GM23338 (cell line): ENCODE data around the gene NPM1. TPM values are rescaled to one million over a fixed set of nuclear protein-coding genes. Genes with fewer than 3 reads are reported as not detected.
"Not testable (repeated sequence)": the region's sequence is repeated elsewhere in the genome, so short reads cannot be mapped to it uniquely, and the experiment has no call there.

Source experiments
- ATAC-seq: fragments of 200-7000 bp; cut with Tn5 transposase; 3 replicates; pipeline ENCODE4 v1.9.1; 2020
- DNase-seq: peaks from one replicate; pipeline ENCODE4 v3.0.0-alpha.2; 2015; ENCODE audit warnings: low spot score
- H2AFZ ChIP-seq: fragments of 200-600 bp; sonication (generic); 2 replicates; pipeline ENCODE4 v1.8.0; 2016; ENCODE audit warnings: antibody characterized with exemption, mild to moderate bottlenecking, moderate library complexity
- H3F3A ChIP-seq: fragments of 200-600 bp; sonication (generic); replicated peaks from 2 replicates; pipeline ENCODE4 v1.8.0; 2017; ENCODE audit warnings: antibody characterized with exemption, mixed run types, low read depth
- H3K27ac ChIP-seq: fragments of 200-600 bp; sonication (generic); 2 replicates; pipeline ENCODE4 v1.6.1; 2016; ENCODE audit warnings: low read depth
- H3K27me3 ChIP-seq: fragments of 200-600 bp; sonication (generic); 2 replicates; pipeline ENCODE4 v1.8.0; 2016; ENCODE audit warnings: mild to moderate bottlenecking, mixed run types, moderate library complexity; ENCODE audit not compliant: insufficient read depth
- H3K36me3 ChIP-seq: fragments of 200-600 bp; sonication (generic); 2 replicates; pipeline ENCODE4 v1.8.0; 2016; ENCODE audit warnings: mild to moderate bottlenecking; ENCODE audit not compliant: insufficient read depth
- H3K4me1 ChIP-seq: fragments of 200-600 bp; sonication (generic); 2 replicates; pipeline ENCODE4 v1.8.0; 2016; ENCODE audit warnings: mild to moderate bottlenecking, moderate library complexity; ENCODE audit not compliant: insufficient read depth
- H3K4me2 ChIP-seq: fragments of 200-600 bp; sonication (generic); 2 replicates; pipeline ENCODE4 v1.7.1; 2017; ENCODE audit warnings: mixed run types
- H3K4me3 ChIP-seq: fragments of 200-600 bp; sonication (generic); 2 replicates; pipeline ENCODE4 v1.6.1; 2016; ENCODE audit warnings: mixed run types
- H3K79me2 ChIP-seq: fragments of 200-600 bp; sonication (generic); replicated peaks from 2 replicates; pipeline ENCODE4 v1.8.0; 2017; ENCODE audit warnings: mild to moderate bottlenecking; ENCODE audit not compliant: insufficient read depth
- H3K9me2 ChIP-seq: fragments of 200-600 bp; sonication (generic); 2 replicates; pipeline ENCODE4 v1.8.0; 2017; ENCODE audit not compliant: insufficient read depth
- H4K20me1 ChIP-seq: fragments of 200-600 bp; sonication (generic); replicated peaks from 2 replicates; pipeline ENCODE4 v1.8.0; 2017; ENCODE audit warnings: mild to moderate bottlenecking; ENCODE audit not compliant: insufficient read depth
- H3K27ac Mint-ChIP-seq: 2 replicates; pipeline ENCODE4 v1.8.0; 2020; ENCODE audit warnings: inconsistent platforms, mild to moderate bottlenecking, moderate library complexity, mixed read lengths
- H3K27me3 Mint-ChIP-seq: 3 replicates; pipeline ENCODE4 v1.8.0; 2022; ENCODE audit warnings: low read depth, mild to moderate bottlenecking, moderate library complexity, mixed read lengths, inconsistent platforms; ENCODE audit not compliant: insufficient read depth, poor library complexity
- H3K36me3 Mint-ChIP-seq: 3 replicates; pipeline ENCODE4 v1.8.0; 2021; ENCODE audit warnings: low read depth, mild to moderate bottlenecking, inconsistent platforms, moderate library complexity, mixed read lengths
- H3K4me1 Mint-ChIP-seq: 3 replicates; pipeline ENCODE4 v1.8.0; 2020; ENCODE audit warnings: mild to moderate bottlenecking, inconsistent platforms, mixed read lengths
- H3K4me3 Mint-ChIP-seq: 3 replicates; pipeline ENCODE4 v1.8.0; 2021; ENCODE audit warnings: moderate library complexity, mild to moderate bottlenecking, inconsistent platforms, mixed read lengths
- H3K9me3 Mint-ChIP-seq: 3 replicates; pipeline ENCODE4 v1.8.0; 2020; ENCODE audit warnings: moderate library complexity, mild to moderate bottlenecking, inconsistent platforms, mixed read lengths
- ETS1 ChIP-seq: IDR thresholded peaks from 2 replicates; pipeline ENCODE4 v1.6.1; 2016; ENCODE audit warnings: antibody characterized with exemption
- EZH2 ChIP-seq: fragments of 200-600 bp; sonication (generic); IDR thresholded peaks from one replicate; pipeline ENCODE4 v1.8.0; 2017; ENCODE audit warnings: antibody characterized with exemption, mild to moderate bottlenecking, low read depth; ENCODE audit not compliant: unreplicated experiment
- EZH2phosphoT487 ChIP-seq: fragments of 200-600 bp; sonication (generic); IDR thresholded peaks from one replicate; pipeline ENCODE4 v1.8.1; 2018; ENCODE audit warnings: antibody characterized with exemption; ENCODE audit not compliant: unreplicated experiment
- JUNB ChIP-seq: IDR thresholded peaks from one replicate; pipeline ENCODE4 v1.6.1; 2016; ENCODE audit warnings: antibody characterized with exemption; ENCODE audit not compliant: unreplicated experiment
- NANOG ChIP-seq: IDR thresholded peaks from 2 replicates; pipeline ENCODE4 v1.6.1; 2016; ENCODE audit warnings: antibody characterized with exemption, borderline replicate concordance
- STAT1 ChIP-seq: IDR thresholded peaks from one replicate; pipeline ENCODE4 v1.6.1; 2016; ENCODE audit warnings: antibody characterized with exemption; ENCODE audit not compliant: unreplicated experiment
- ZNF114 ChIP-seq: fragments of 250-450 bp; sonication (Bioruptor Pico); IDR thresholded peaks from 2 replicates; pipeline ENCODE4 v1.5.0; 2020; ENCODE audit warnings: mild to moderate bottlenecking, moderate library complexity
- ZNF331 ChIP-seq: fragments of 250-450 bp; sonication (Bioruptor Pico); IDR thresholded peaks from 2 replicates; pipeline ENCODE4 v1.5.0; 2020; ENCODE audit warnings: low read depth, mild to moderate bottlenecking, moderate library complexity
- ZNF462 ChIP-seq: fragments of 250-450 bp; sonication (Bioruptor Pico); IDR thresholded peaks from 2 replicates; pipeline ENCODE4 v1.5.0; 2020; ENCODE audit warnings: mild to moderate bottlenecking, moderate library complexity
- polyA plus RNA-seq: library from polyadenylated mRNA; unstranded; fragments of >200 nt; fragmentation: Nextera tagmentation; extraction: Ambion mirVana; gene quantifications from 2 replicates; pipeline ENCODE4 v1.2.1, GENCODE V29; 2016
- total RNA-seq: library from RNA; depleted of rRNA; stranded (reverse); fragments of >200 nt; shearing (Covaris generic); gene quantifications from 2 replicates; pipeline ENCODE4 v1.2.3, GENCODE V29; 2014

Gene NPM1
- total and polyA plus RNA-seq, 2 experiments from 2014 or later: 3,739 to 5,242 TPM

GRCh38 chr5:171361151-171361550, 26.5 kb upstream of the NPM1 start:
- ATAC-seq, H3K4me1 ChIP-seq, H3K36me3 Mint-ChIP-seq, H3K27me3 Mint-ChIP-seq, H2AFZ ChIP-seq, H3K4me3 ChIP-seq, DNase-seq, H3K4me1 Mint-ChIP-seq, H3K27me3 ChIP-seq, H3K4me2 ChIP-seq, H3K79me2 ChIP-seq, H3K9me2 ChIP-seq, H3K27ac ChIP-seq, H3F3A ChIP-seq, H3K4me3 Mint-ChIP-seq, H4K20me1 ChIP-seq, H3K36me3 ChIP-seq, H3K9me3 Mint-ChIP-seq: not testable (repeated sequence)
- H3K27ac Mint-ChIP-seq: peak overlapping the region; percentile 15; the same call in 1 of the 2 replicates

GRCh38 chr5:171363249-171363648, 24.4 kb upstream of the NPM1 start:
- not testable (repeated sequence) for ATAC-seq, H3K27me3 ChIP-seq, H3K27me3 Mint-ChIP-seq

GRCh38 chr5:171363846-171364245, 23.8 kb upstream of the NPM1 start:
- H3K27ac ChIP-seq: no peak overlapping the region
- Mint-ChIP-seq H3K27ac (no peak overlapping the region), H3K27me3 (peaks cover 2% of the 10 kb centered on the region), H3K4me1 (peaks cover 4% of the 10 kb centered on the region; the same call in 1 of the 3 replicates), H3K9me3 (no peaks in the 10 kb centered on the region), H3K36me3 (no peaks in the 10 kb centered on the region), H3K4me3 (no peak overlapping the region)
- no peak for DNase-seq
- no peaks in the 10 kb centered on the region for H4K20me1 ChIP-seq
- H3K79me2 ChIP-seq: no peaks in the 10 kb centered on the region
- no peak for ATAC-seq
- H3K36me3 ChIP-seq: no peaks in the 10 kb centered on the region
- no peak overlapping the region for H2AFZ ChIP-seq
- H3K9me2 ChIP-seq: no peaks in the 10 kb centered on the region
- no peaks in the 10 kb centered on the region for H3F3A ChIP-seq
- H3K27me3 ChIP-seq: no peaks in the 10 kb centered on the region
- H3K4me3 ChIP-seq: no peak overlapping the region
- H3K4me1 ChIP-seq: no peaks in the 10 kb centered on the region
- no peak overlapping the region for H3K4me2 ChIP-seq
- TF ChIP-seq STAT1 (no peak), ZNF114 (CRISPR knock-in tag) (no peak), ETS1 (no peak), ZNF462 (CRISPR knock-in tag) (no peak), JUNB (no peak), EZH2phosphoT487 (no peak), ZNF331 (CRISPR knock-in tag) (no peak), NANOG (no peak), EZH2 (no peak)

More at GRCh38 chr5:171363249-171363648, 24.4 kb upstream of the NPM1 start:
- H3K4me1 Mint-ChIP-seq, H3K9me2 ChIP-seq, H3K4me3 ChIP-seq, H3F3A ChIP-seq, H3K27ac Mint-ChIP-seq, H3K36me3 ChIP-seq, H4K20me1 ChIP-seq, H3K36me3 Mint-ChIP-seq, H3K27ac ChIP-seq, H3K79me2 ChIP-seq, DNase-seq, H3K4me3 Mint-ChIP-seq, H3K9me3 Mint-ChIP-seq, H2AFZ ChIP-seq, H3K4me2 ChIP-seq, H3K4me1 ChIP-seq: not testable (repeated sequence)
